AG09309 (cell line): Measurements from ENCODE around the gene PTPRM.

Experiments used
- DNase-seq: peaks from one replicate; pipeline ENCODE4 v3.0.0-alpha.2; 2010; ENCODE audit warnings: low read depth
- H3K4me3 ChIP-seq: 2 replicates; pipeline ENCODE4 v1.5.1; 2011; ENCODE audit warnings: mild to moderate bottlenecking, low read depth, low read length, moderate library complexity; ENCODE audit not compliant: control insufficient read depth
- CTCF ChIP-seq: IDR thresholded peaks from 2 replicates; pipeline ENCODE4 v1.5.1; 2011; ENCODE audit warnings: mild to moderate bottlenecking, low read depth, low read length, inconsistent platforms; ENCODE audit not compliant: insufficient read depth, control insufficient read depth; ENCODE audit errors: missing control alignments

PTPRM gene

GRCh38 chr18:7532942-7533341, 34.2 kb upstream of the PTPRM start:
- no peak for TF ChIP-seq CTCF
- no peak overlapping the region for H3K4me3 ChIP-seq
- no peak for DNase-seq

- DNase-seq = no peak
- H3K4me3 ChIP-seq = no peak overlapping the region
Observed at GRCh38 chr18:7535436-7536205, 31.5 kb upstream of the PTPRM start.

GRCh38 chr18:7537145-7537544, 30.0 kb upstream of the PTPRM start:
- no peak for TF ChIP-seq CTCF
- H3K4me3 ChIP-seq = no peak overlapping the region
- no peak for DNase-seq

More at GRCh38 chr18:7535436-7536205, 31.5 kb upstream of the PTPRM start:
- TF ChIP-seq CTCF = no peak

DNA sequence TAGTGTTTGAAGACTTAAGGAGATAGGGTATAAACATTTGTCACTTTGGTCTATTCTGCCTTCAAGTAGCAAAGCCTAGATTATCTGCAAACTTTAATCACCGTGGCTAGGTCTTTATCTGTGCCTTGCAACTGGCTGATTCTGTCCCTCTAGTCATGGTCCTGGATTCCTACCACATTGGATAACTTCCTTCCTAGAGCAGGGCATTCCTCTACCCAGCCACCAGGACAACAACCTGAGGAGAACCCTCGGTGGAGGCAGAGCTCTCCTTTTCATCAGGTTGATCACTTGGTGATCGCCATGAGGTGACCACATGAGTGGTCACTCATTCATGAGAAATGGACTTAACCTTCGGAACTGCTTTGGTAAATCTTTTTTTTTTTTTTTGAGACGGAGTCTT, 25.3 kb upstream of the PTPRM start:
- H3K4me3 ChIP-seq = no peak overlapping the region
- DNase-seq = no peak
- no peak for TF ChIP-seq CTCF

DNA sequence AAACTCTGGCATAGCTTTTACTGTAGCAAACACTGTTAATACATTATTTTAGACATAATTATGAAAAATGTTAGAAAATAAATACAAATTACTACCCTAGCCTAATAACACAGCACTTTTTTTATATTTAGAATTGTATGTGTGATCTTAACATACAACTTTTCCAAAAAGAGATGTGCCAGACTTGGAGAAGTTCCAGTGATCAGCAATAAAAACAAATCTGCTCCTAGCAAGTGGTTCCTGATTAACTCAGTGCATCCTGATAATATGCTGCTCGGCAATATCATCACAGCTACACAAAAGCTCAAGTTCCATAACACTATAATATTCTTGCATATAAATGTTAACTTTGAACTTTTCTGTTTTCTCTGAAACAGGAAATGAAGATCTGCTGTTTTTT, 22.4 kb upstream of the PTPRM start:
- H3K4me3 ChIP-seq = no peak overlapping the region
- TF ChIP-seq CTCF = no peak
- DNase-seq = no peak

GRCh38 chr18:7545734-7546133, 21.4 kb upstream of the PTPRM start:
- no peak overlapping the region for H3K4me3 ChIP-seq
- no peak for DNase-seq
- TF ChIP-seq CTCF = no peak
